ENCODE results near the gene DNMT1. TPM values are rescaled to one million over a fixed set of nuclear protein-coding genes. Genes with fewer than 3 reads are reported as not detected.
A peak's percentile ranks its signal among the peaks of the same experiment; 100 is the strongest.

Gene DNMT1
- polyA plus RNA-seq, 1 donor (not counting 4 experiments of a cell fraction or from before 2014, with no cell fraction given), result 52.0 TPM

- Histone ChIP-seq H3K4me2 (ENCODE audit: control insufficient read depth, extremely low read depth, insufficient read depth, low read depth, low read length) (no peak overlapping the region), H3K4me1 (ENCODE audit: control insufficient read depth, extremely low read depth, insufficient read depth, low read length) (no peaks in the 10 kb centered on the region), H3K9me1 (ENCODE audit: control insufficient read depth, extremely low read depth, insufficient read depth, low read length) (no peaks in the 10 kb centered on the region), H3K27ac (ENCODE audit: control insufficient read depth, insufficient read depth, low read length) (no peak overlapping the region), H4K20me1 (ENCODE audit: control insufficient read depth, extremely low read depth, insufficient read depth, low read length) (peaks cover 2% of the 10 kb centered on the region), H3K36me3 (ENCODE audit: control insufficient read depth in 2 of 2, extremely low read depth in 1 of 2, insufficient read depth in 2 of 2, low read length in 2 of 2) (no peaks in the 10 kb centered on the region), H3K9ac (ENCODE audit: control insufficient read depth, extremely low read depth, insufficient read depth, low read length) (no peak overlapping the region), H3K4me3 (ENCODE audit: control insufficient read depth in 2 of 3, extremely low read depth in 1 of 3, insufficient read depth in 2 of 3, low read depth in 1 of 3, low read length in 3 of 3) (no peak overlapping the region), H3K27me3 (ENCODE audit: control insufficient read depth, extremely low read depth, insufficient read depth, low read length) (no peaks in the 10 kb centered on the region), H3K79me2 (ENCODE audit: control insufficient read depth, insufficient read depth, low read length) (no peaks in the 10 kb centered on the region), H2AFZ (ENCODE audit: control insufficient read depth, low read length) (no peak overlapping the region), H3K9me3 (ENCODE audit: control insufficient read depth, low read depth, low read length) (no peaks in the 10 kb centered on the region)
- dilution Hi-C loops (cut with MboI; ENCODE audit: extremely low pct_ligation_motif_present, low sequenced_read_pairs), result no loop called here
- FAIRE-seq, result no peak
- DNase-seq (ENCODE audit: low read depth, low spot score), result no peak
- TF ChIP-seq EZH2 (IDR thresholded peaks at IDR 0.05; ENCODE audit: low read length) (no peak), CTCF (optimal IDR thresholded peaks at IDR 0.05 in 1 of 3, IDR thresholded peaks at IDR 0.05 in 1 of 3, conservative IDR thresholded peaks at IDR 0.05 in 1 of 3; ENCODE audit: extremely low read depth in 1 of 3, insufficient read depth in 2 of 3, low read length in 3 of 3) (no peak)
These were observed 25.9 kb upstream of the DNMT1 start for GRCh38 chr19:10220695-10221094.

- Histone ChIP-seq H3K79me2 (ENCODE audit: control insufficient read depth, insufficient read depth, low read length) (no peaks in the 10 kb centered on the region), H3K36me3 (ENCODE audit: control insufficient read depth in 2 of 2, extremely low read depth in 1 of 2, insufficient read depth in 2 of 2, low read length in 2 of 2) (no peaks in the 10 kb centered on the region), H3K27ac (ENCODE audit: control insufficient read depth, insufficient read depth, low read length) (no peak overlapping the region), H3K4me1 (ENCODE audit: control insufficient read depth, extremely low read depth, insufficient read depth, low read length) (peaks cover 3% of the 10 kb centered on the region), H2AFZ (ENCODE audit: control insufficient read depth, low read length) (no peak overlapping the region), H3K4me2 (ENCODE audit: control insufficient read depth, extremely low read depth, insufficient read depth, low read depth, low read length) (no peak overlapping the region), H3K9me3 (ENCODE audit: control insufficient read depth, low read depth, low read length) (no peaks in the 10 kb centered on the region), H3K4me3 (ENCODE audit: control insufficient read depth in 2 of 3, extremely low read depth in 1 of 3, insufficient read depth in 2 of 3, low read depth in 1 of 3, low read length in 3 of 3) (no peak overlapping the region), H3K27me3 (ENCODE audit: control insufficient read depth, extremely low read depth, insufficient read depth, low read length) (no peaks in the 10 kb centered on the region), H4K20me1 (ENCODE audit: control insufficient read depth, extremely low read depth, insufficient read depth, low read length) (peaks cover 2% of the 10 kb centered on the region), H3K9me1 (ENCODE audit: control insufficient read depth, extremely low read depth, insufficient read depth, low read length) (no peaks in the 10 kb centered on the region), H3K9ac (ENCODE audit: control insufficient read depth, extremely low read depth, insufficient read depth, low read length) (no peak overlapping the region)
- DNase-seq (ENCODE audit: low read depth, low spot score) (no peak), FAIRE-seq (no peak)
- dilution Hi-C loops (cut with MboI; ENCODE audit: extremely low pct_ligation_motif_present, low sequenced_read_pairs), result no loop called here
- TF ChIP-seq EZH2 (IDR thresholded peaks at IDR 0.05; ENCODE audit: low read length), result no peak
- TF ChIP-seq CTCF (optimal IDR thresholded peaks at IDR 0.05 in 1 of 3, IDR thresholded peaks at IDR 0.05 in 1 of 3, conservative IDR thresholded peaks at IDR 0.05 in 1 of 3; ENCODE audit: extremely low read depth in 1 of 3, insufficient read depth in 2 of 3, low read length in 3 of 3), result peak; percentile 23 to 59 (median 31)
These were observed 24.9 kb upstream of the DNMT1 start for GRCh38 chr19:10219678-10220077.
